Heart left ventricle (tissue), 16 donors: ENCODE results near the gene KLRC4. TPM values are rescaled to one million over a fixed set of nuclear protein-coding genes. Genes with fewer than 3 reads are reported as not detected.
A peak's percentile ranks its signal among the peaks of the same experiment; 100 is the strongest.

Source experiments
- ATAC-seq, 4 donors: fragments of 200-7000 bp; cut with Tn5 transposase; one replicate each; pipeline ENCODE4 v1.9.1; 2020 to 2022; ENCODE audit warnings: moderate library complexity in 4 of 4, mild to moderate bottlenecking in 3 of 4, moderate number of reproducible peaks in 1 of 4
- DNase-seq, 5 donors: peaks; one replicate each; pipeline ENCODE4 v3.0.0-alpha.2; 2020
- H3K27ac ChIP-seq, 12 donors: fragments of 200-600 bp; sonication (generic) in 4 of 12; one replicate each; pipeline versions ENCODE4 v1.5.0 to v1.8.0; 2016 to 2022; ENCODE audit warnings: mild to moderate bottlenecking in 2 of 12
- H3K27me3 ChIP-seq, 9 donors: fragments of 200-600 bp; sonication (generic) in 2 of 9; one replicate each; pipeline versions ENCODE4 v1.5.1 to v1.8.0; 2016 to 2022; ENCODE audit warnings: mild to moderate bottlenecking in 3 of 9
- H3K36me3 ChIP-seq, 9 donors: fragments of 200-600 bp; sonication (generic) in 2 of 9; one replicate each; pipeline versions ENCODE4 v1.5.0 to v1.8.0; 2018 to 2022; ENCODE audit warnings: mild to moderate bottlenecking in 2 of 9
- H3K4me1 ChIP-seq, 12 donors: fragments of 200-600 bp; sonication (generic) in 4 of 12; one replicate each; pipeline versions ENCODE4 v1.5.0 to v1.8.0; 2016 to 2022; ENCODE audit warnings: mild to moderate bottlenecking in 3 of 12
- H3K4me3 ChIP-seq, 12 donors: fragments of 200-600 bp; sonication (generic) in 4 of 12; one replicate each; pipeline versions ENCODE4 v1.5.0 to v1.8.0; 2017 to 2022; ENCODE audit warnings: mild to moderate bottlenecking in 9 of 12, moderate library complexity in 4 of 12
- H3K9me3 ChIP-seq, 12 donors: fragments of 200-600 bp; sonication (generic) in 4 of 12; one replicate each; pipeline versions ENCODE4 v1.5.0 to v1.8.0; 2016 to 2022; ENCODE audit warnings: mild to moderate bottlenecking in 1 of 12
- POLR2A ChIP-seq, 2 donors: fragments of 450-650 bp; IDR thresholded peaks; one replicate each; pipeline ENCODE4 v1.6.1; 2017; ENCODE audit warnings: antibody characterized with exemption in 2 of 2, mild to moderate bottlenecking in 2 of 2, moderate library complexity in 2 of 2
- WGBS, 4 donors: extraction: QIAGEN DNeasy Blood & Tissue Kit in 2 of 4; methylation state at CpG; one replicate each; pipeline versions ENCODE4 v1.1.5 to v1.1.7; 2013 to 2018; 5-methylcytosine and 5-hydroxymethylcytosine counted together
- intact Hi-C, 10 donors: fragments of 100-400 bp; cut with DNase I; formaldehyde crosslinking; loops; one replicate each; pipeline versions ENCODE4 v1.11.1 to v1.14.2; 2022
- polyA plus RNA-seq, 2 donors: library from polyadenylated mRNA; stranded (reverse); fragments of 200-250 nt; gene quantifications; one replicate each; pipeline ENCODE4 v1.2.3, GENCODE V29; 2013
- total RNA-seq, 9 donors: library from RNA; depleted of rRNA in 2 of 9; stranded (reverse); fragments of >200 nt in 2 of 9; fragmentation: NEBNext Ultra II Directional in 3 of 9; extraction: Animal tissue kit (Norgen Biotek cat#: 25700) in 3 of 9; gene quantifications; one replicate each; pipeline versions ENCODE4 v1.1.0 to v1.2.4, GENCODE V29; 2016 to 2023
- TF ChIP-seq, protein P1 (sequence below), 12 donors: fragments of 200-600 bp; sonication (generic) in 4 of 12; IDR thresholded peaks; one replicate each; pipeline versions ENCODE4 v1.5.0 to v1.8.0; 2018 to 2022; ENCODE audit warnings: antibody characterized with exemption in 12 of 12, mild to moderate bottlenecking in 5 of 12
- donor health status: ischemic (EF 13 %, LVEDD 7.1; RV severe dilation, severe dysfunction).
- donor health status: healthy with polysubstance abuse.
- donor health status: DM: no; HTN: yes; CAD: no.
- donor health status: DM: no; HTN: no; CAD: no.
- donor health status: ischemic (EF 25% LVEDD 6.9; RV normal size, moderate dysfunction).
- donor health status: ischemic (EF 25% LVEDD 5.7; RV mildly dilated, moderate dysfunction).
- donor health status: healthy.
- donor health status: DM: yes; HTN: yes; CAD: no.
- donor health status: ischemic (EF 35%, LVEDD 5.7; RV mildly dilated, moderate dysfunction).
- donor health status: nonischemic (EF 11% LVEDD 7.7; RV severe dilation, severe dysfunction).
- donor health status: DM: yes; HTN: yes; CAD: no.
- donor health status: PGD.
- donor health status: ischemic (EF 29% LVEDD 5.4; RV normal size, mild dysfunction).
- donor health status: nonischemic (EF 23%, LVEDD 6.1; RV moderate dilation, normal function).

The KLRC4 gene
- total and polyA plus RNA-seq, 11 donors, result 1.1 TPM; not detected in 10

DNA sequence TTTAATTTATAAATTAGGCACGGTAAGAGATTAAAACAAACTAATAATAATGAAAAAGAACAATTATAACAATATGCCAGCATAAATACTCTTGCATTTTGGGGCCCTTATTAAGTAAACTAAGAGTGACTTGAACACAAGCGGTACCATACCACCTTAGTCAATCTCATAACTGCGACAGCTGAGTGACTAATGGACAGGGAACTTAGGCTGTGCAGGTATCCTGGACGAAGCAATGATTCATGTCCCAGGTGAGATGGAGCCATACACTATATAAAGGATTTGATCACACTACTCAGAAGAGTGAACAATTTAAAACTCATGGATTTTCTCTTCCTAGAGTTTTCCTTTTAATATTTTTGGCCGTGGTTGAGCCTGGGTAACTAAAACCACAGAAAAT is 4.3 kb downstream of the KLRC4 start:
- intact Hi-C loops, result no loop called here
- WGBS, 4 donors, result 91 to 95% (median 94%) methylated on average over 5 of the region's 5 CpGs
- Histone ChIP-seq H3K27me3 (no peaks in the 10 kb centered on the region), H3K36me3 (no peaks in the 10 kb centered on the region), H3K4me1 (peaks cover 0 to 8% (median 0%) of the 10 kb centered on the region in 12 donors), H3K9me3 (peaks cover 0 to 9% (median 0%) of the 10 kb centered on the region in 12 donors), H3K27ac (no peak overlapping the region), H3K4me3 (no peak overlapping the region)
- ATAC-seq (no peak), DNase-seq (no peak)
- no peak for TF ChIP-seq POLR2A (IDR thresholded peaks at IDR 0.05)
- TF ChIP-seq, protein P1, sequence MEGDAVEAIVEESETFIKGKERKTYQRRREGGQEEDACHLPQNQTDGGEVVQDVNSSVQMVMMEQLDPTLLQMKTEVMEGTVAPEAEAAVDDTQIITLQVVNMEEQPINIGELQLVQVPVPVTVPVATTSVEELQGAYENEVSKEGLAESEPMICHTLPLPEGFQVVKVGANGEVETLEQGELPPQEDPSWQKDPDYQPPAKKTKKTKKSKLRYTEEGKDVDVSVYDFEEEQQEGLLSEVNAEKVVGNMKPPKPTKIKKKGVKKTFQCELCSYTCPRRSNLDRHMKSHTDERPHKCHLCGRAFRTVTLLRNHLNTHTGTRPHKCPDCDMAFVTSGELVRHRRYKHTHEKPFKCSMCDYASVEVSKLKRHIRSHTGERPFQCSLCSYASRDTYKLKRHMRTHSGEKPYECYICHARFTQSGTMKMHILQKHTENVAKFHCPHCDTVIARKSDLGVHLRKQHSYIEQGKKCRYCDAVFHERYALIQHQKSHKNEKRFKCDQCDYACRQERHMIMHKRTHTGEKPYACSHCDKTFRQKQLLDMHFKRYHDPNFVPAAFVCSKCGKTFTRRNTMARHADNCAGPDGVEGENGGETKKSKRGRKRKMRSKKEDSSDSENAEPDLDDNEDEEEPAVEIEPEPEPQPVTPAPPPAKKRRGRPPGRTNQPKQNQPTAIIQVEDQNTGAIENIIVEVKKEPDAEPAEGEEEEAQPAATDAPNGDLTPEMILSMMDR (IDR thresholded peaks at IDR 0.05), result no peak

DNA sequence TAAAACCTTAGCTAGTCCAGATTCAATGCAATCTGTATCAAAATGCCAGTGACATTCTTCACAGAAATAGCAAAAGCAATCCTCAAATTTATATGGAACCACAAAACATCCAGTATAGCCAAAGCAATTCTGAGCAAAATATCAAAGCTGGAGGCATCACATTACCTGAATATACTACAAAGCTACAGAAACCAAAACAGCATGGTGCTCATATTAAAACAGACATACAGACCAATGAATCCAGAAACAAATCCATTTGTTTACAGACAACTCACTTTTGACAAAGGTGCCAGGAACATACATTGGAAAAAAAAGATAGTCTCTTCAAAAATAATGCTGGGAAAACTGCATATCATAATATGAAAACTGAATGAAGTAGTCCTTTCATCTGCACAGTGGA is 4.8 kb downstream of the KLRC4 start:
- H3K27ac ChIP-seq, result no peak overlapping the region
- H3K4me1 ChIP-seq, result peaks cover 0 to 8% (median 0%) of the 10 kb centered on the region in 12 donors
- H3K4me3 ChIP-seq, result peak overlapping the region in 1 of 12 donors; percentile 1
- TF ChIP-seq, protein P1 (IDR thresholded peaks at IDR 0.05), result no peak
- TF ChIP-seq POLR2A (IDR thresholded peaks at IDR 0.05), result no peak
- DNase-seq, result no peak
- intact Hi-C loops, result no loop called here
- peaks cover 0 to 9% (median 0%) of the 10 kb centered on the region in 12 donors for H3K9me3 ChIP-seq
- H3K36me3 ChIP-seq, result no peaks in the 10 kb centered on the region
- no peak for ATAC-seq
- no peaks in the 10 kb centered on the region for H3K27me3 ChIP-seq

DNA sequence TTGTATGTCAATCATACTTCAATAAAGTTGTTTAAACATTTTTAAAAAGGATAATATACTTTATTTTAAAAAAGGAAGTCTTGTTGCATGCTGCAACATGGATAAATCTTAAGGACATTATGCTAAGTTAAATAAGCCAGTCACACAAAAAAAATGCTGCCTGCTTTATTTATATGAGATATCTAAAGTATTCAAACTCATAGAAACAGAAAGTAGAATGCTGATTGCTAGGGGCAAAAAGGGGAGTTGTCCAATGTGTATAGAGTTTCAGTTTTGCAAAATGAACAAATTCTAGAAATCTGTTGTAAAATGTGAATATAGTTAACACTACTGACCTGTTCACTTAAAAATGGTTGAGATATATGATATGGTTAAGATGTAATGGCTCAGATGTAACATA is 8.7 kb downstream of the KLRC4 start:
- Histone ChIP-seq H3K4me1 (peaks cover 0 to 4% (median 0%) of the 10 kb centered on the region in 12 donors), H3K9me3 (peaks cover 0 to 9% (median 0%) of the 10 kb centered on the region in 12 donors), H3K36me3 (no peaks in the 10 kb centered on the region), H3K27ac (no peak overlapping the region), H3K4me3 (no peak overlapping the region), H3K27me3 (no peaks in the 10 kb centered on the region)
- no peak for ATAC-seq
- no peak for DNase-seq
- TF ChIP-seq, protein P1 (IDR thresholded peaks at IDR 0.05), result no peak
- no peak for TF ChIP-seq POLR2A (IDR thresholded peaks at IDR 0.05)
- intact Hi-C loops, result no loop called here

DNA sequence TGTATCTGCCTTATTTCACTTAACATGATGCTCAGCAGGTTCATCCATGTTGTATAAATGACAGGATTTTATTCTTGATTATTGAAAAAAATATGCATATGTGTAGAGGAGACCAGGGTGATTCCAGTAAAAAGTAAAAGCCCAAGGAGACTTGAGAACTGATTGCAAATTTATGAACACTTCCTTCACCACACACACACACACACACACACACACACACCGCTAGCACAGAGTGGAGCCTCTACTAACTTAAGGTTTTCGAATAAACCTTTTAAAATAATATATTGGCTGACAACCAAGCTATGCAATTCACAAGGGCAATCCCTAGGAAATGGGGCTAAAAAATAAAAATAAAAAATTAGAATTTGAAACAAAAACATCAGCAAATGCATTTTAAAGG is 11.4 kb downstream of the KLRC4 start:
- 73 to 85% (median 81%) methylated on average over 2 of the region's 2 CpGs for WGBS, 4 donors
- no peak for ATAC-seq
- intact Hi-C loops, result no loop called here

More for the DNA sequence above, 11.4 kb downstream of the KLRC4 start:
- DNase-seq, result no peak
- peaks cover 0 to 13% (median 0%) of the 10 kb centered on the region in 12 donors for H3K4me1 ChIP-seq
- H3K27ac ChIP-seq, result no peak overlapping the region
- TF ChIP-seq POLR2A (IDR thresholded peaks at IDR 0.05), result no peak
- TF ChIP-seq, protein P1 (IDR thresholded peaks at IDR 0.05), result no peak
- no peaks in the 10 kb centered on the region for H3K36me3 ChIP-seq
- H3K27me3 ChIP-seq, result no peaks in the 10 kb centered on the region
- H3K4me3 ChIP-seq, result no peak overlapping the region
- H3K9me3 ChIP-seq, result no peaks in the 10 kb centered on the region
